ENCODE measurements around the gene GNG3.

Gene GNG3

GRCh38 chr11:62757846-62758788, 50.6 kb downstream of the GNG3 start:
- no peak for TF ChIP-seq CTCF (conservative IDR thresholded peaks at IDR 0.05; ENCODE audit: control insufficient read depth, insufficient read depth, low read depth, low read length)
- DNase-seq (ENCODE audit: low read depth): no peak

More at GRCh38 chr11:62757846-62758788, 50.6 kb downstream of the GNG3 start:
- H3K4me3 ChIP-seq (ENCODE audit: control insufficient read depth, low read depth, low read length): no peak overlapping the region

All from fibroblast of mammary gland (primary cell).